ENCODE results near the gene STX17.

- TF ChIP-seq CTCF (IDR thresholded peaks at IDR 0.05; ENCODE audit: poor library complexity) (no peak), EZH2 (IDR thresholded peaks at IDR 0.05; ENCODE audit: borderline replicate concordance) (no peak)
Observed at GRCh38 chr9:100013573-100013972, 107.1 kb downstream of the STX17 start.
